ENCODE data around the gene ADIPOR2.

GRCh38 chr12:1668833-1669543, 21.9 kb upstream of the ADIPOR2 start:
- TF ChIP-seq CTCF (IDR thresholded peaks at IDR 0.05; ENCODE audit: borderline replicate concordance, extremely low read depth, low read length, poor library complexity, severe bottlenecking) (no peak), EZH2 (IDR thresholded peaks at IDR 0.05; ENCODE audit: borderline replicate concordance, low read depth, low read length, severe bottlenecking) (no peak)

All from DND-41 (cell line).